HG03457 (cell line): ENCODE results near the gene OAF.

ENCODE experiments used
- ATAC-seq: cut with Tn5 transposase; IDR thresholded peaks from one replicate; pipeline ENCODE4 v1.9.1; 2021; ENCODE audit warnings: moderate number of reproducible peaks; ENCODE audit not compliant: unreplicated experiment

OAF gene

GRCh38 chr11:120183701-120184141 is 27.1 kb upstream of the OAF start:
- ATAC-seq: no peak

GRCh38 chr11:120184371-120184945 is 26.4 kb upstream of the OAF start:
- no peak for ATAC-seq

GRCh38 chr11:120184946-120185705 is 25.7 kb upstream of the OAF start:
- ATAC-seq: no peak

DNA sequence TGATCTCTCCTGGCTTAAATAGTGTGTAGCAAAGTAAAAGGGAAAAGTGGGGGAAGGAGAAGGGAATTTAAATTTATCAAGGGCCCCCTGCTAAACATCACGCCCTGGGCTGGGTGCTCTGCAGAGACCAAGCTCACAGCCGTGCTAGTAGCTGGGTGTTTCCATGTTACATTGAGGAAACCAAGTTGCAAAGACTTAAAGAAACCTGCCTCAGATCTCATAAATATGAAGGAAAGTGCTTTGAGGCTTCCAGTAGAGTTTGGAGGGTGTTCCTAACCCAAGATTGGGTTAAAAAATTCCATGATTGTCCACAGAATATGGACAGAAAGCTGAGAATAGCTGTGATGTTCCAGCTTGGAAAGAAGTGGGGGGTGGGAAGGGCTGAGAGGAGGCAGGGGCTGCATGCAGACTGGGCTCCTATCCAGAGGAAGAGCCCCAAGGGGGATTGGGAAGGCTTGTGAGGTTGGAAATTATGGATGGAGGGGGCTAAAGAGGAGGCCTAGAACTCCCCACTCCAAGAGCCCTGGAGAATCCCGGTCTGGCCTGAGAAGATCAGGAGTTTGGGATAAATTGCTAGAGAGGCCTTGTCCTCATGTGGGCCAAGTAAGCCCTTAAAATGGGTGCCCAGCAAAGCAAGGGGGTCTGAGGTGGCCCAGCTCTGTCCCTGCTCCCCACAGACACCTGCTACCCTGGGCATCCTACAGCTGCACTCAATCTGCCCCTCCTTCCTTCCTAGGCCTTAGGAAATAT is 25.0 kb upstream of the OAF start:
- no peak for ATAC-seq

- ATAC-seq: no peak
These were observed 24.4 kb upstream of the OAF start for GRCh38 chr11:120186456-120186773.

GRCh38 chr11:120186774-120187591 is 23.8 kb upstream of the OAF start:
- ATAC-seq: no peak

DNA sequence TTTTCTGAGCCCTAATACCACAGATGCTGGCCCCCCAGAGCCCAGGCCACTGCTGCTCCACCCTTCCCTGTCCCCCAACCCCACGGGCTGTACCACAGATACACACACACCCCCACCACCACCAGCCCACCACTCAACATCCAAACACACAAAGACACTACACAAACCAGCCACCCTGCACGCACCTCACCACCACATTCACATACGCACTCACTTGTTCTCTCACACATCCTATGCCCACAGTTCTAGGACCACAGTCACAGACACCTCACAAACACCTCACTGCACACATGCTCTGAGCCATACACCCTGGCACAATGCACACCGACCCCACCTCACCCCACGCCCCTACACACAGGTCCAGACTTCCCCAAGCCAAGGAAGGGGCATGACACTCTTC is 22.5 kb upstream of the OAF start:
- no peak for ATAC-seq

GRCh38 chr11:120188811-120189455 is 21.9 kb upstream of the OAF start:
- no peak for ATAC-seq

- no peak for ATAC-seq
These were observed 19.8 kb upstream of the OAF start for GRCh38 chr11:120191058-120191457.

- ATAC-seq: no peak
These were observed 17.8 kb upstream of the OAF start for GRCh38 chr11:120192831-120193625.

DNA sequence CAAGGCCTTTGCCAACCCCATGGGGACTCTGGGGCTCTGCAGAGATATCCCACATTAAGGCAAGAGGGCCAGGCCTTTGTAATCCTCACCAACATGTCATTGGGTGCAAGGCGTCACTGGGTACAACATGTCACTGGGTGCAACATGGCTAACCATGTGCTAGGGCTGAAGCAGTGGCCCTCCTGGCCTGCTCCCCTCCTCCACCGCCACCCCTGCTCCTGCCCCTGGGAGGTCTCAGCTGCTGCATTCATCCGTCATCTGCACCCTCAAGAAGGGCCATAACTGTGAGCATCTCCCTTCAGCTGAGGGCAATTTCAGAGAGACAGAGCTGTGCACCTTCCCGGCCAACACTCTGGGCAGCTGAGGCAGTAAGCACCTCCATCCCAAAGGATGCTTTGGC is 16.7 kb upstream of the OAF start:
- no peak for ATAC-seq

- ATAC-seq: no peak
These were observed 15.1 kb upstream of the OAF start for GRCh38 chr11:120195601-120196320.

DNA sequence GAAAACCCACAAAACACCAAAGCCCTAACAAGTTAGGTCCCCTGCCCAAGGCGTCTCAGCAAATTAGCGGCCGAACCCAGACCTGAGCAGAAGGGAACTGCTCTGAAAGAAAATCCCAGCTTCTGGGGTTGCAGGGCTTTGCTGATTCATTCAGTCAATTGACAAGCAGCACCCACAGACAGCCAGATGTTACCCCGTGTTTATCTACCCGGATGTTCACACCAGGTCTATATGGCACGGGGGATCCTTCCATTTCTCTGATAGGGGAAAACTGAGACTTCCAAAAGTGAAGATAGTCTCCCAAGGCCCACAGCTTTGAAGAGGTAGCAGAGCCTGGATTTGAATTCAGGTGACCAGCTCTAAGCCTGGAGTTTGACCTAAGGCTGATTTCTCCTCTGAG is 14.0 kb upstream of the OAF start:
- no peak for ATAC-seq

DNA sequence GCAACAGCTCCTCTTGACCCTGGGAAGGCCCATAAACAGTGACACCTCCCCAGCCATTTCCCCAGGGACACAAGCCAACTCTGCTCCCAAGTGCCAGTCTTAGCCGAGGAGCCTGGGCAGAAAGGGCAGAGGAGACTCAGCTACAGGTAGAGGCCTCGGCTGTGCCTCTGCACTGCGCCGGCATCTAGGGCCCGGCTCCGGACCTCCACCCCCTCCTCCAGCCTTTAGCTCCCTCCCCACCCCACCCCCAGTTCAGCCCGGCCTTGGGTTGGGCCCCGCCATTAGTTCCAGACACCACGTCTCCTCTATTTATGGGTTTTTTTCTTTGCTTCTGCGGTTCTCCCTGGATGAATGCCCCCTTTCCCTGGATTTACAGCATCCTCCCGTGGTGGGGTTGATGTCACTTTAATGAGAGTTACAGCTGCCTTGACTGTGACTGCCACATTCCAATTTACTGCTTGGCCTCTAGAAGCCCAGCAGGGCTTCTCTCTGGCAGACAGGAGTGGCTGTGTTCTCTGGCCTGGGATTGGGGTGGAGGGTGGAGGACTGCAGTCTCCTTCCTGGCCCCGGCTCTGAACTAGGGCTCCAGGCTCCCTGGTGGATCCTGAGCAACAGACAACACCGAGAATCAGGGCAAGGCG is 13.5 kb upstream of the OAF start:
- ATAC-seq: no peak

DNA sequence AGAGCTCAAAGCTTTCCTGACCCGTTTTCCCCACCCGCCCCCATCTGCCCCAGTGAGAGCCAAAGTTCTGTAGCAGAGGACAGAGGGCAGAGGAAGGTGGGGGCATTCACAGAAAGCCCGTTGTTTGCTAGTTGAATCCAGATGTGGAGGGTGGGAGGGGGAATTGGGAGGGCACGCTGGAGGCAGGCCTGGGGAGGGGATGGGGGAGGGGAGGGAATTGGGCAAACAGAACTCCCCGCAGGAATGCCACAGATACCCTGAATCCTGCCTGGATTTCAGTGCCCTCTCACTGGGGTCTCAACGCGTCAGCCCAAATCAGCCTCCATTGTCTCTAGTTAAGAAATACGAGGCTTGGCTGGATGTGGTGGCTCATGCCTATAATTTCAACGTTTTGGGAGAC is 12.9 kb upstream of the OAF start:
- no peak for ATAC-seq

DNA sequence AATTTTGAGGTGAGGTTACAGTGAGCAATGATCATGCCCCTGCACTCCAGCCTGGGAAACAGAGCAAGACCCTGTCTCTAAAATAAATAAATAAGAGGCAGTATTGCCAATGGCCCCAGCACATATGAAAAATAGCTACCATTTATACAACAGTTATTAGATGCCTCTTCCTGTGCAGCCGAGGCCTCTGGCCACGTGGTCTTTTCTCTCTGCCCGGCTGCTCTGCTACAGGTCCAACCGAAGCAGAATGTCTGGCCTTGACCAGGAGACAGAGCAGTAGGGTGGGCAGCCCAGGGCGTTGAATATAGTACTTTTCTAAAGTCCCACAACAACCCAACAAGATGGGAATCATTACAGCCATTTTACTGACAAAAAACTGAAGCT is 12.4 kb upstream of the OAF start:
- no peak for ATAC-seq

DNA sequence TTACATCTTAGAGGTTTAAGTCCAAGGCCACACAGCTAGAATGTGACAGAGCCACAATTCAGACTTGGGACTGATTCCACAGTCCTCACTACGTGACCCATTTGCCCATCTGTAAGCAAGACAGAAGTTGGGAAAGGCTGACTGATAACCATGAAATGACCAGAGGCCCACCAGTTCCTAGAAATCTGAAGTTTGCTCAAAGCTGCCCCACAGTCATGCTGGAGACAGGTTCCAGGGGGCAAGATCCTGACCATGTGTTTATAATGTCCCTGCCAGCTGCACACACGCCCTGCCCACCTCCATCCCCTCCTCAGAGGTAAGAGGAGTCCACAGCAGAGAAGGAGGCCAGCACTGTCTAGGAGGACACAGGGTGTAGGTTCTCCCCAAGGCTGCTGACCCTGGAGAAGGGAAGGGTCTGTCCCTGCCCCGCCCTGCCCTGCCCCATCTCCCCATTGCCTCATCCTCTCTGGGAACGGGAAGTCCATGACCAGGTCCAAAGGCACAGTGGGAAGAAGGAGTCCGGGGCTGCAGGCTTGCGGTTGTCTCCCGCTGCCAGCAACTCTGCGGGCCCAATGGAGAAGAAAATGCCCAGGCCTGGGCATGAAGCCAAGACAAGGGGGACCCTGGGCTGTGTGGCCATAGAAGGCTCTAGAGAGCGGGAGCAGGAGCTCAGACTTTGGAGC is 11.9 kb upstream of the OAF start:
- ATAC-seq: no peak

- no peak for ATAC-seq
These were observed 11.2 kb upstream of the OAF start for GRCh38 chr11:120199613-120200012.
